ENCODE data around the gene RNH1. TPM values are rescaled to one million over a fixed set of nuclear protein-coding genes. Genes with fewer than 3 reads are reported as not detected.

Gene RNH1
- total RNA-seq, 2 experiments from 2014 or later: 131 to 132 TPM

DNA sequence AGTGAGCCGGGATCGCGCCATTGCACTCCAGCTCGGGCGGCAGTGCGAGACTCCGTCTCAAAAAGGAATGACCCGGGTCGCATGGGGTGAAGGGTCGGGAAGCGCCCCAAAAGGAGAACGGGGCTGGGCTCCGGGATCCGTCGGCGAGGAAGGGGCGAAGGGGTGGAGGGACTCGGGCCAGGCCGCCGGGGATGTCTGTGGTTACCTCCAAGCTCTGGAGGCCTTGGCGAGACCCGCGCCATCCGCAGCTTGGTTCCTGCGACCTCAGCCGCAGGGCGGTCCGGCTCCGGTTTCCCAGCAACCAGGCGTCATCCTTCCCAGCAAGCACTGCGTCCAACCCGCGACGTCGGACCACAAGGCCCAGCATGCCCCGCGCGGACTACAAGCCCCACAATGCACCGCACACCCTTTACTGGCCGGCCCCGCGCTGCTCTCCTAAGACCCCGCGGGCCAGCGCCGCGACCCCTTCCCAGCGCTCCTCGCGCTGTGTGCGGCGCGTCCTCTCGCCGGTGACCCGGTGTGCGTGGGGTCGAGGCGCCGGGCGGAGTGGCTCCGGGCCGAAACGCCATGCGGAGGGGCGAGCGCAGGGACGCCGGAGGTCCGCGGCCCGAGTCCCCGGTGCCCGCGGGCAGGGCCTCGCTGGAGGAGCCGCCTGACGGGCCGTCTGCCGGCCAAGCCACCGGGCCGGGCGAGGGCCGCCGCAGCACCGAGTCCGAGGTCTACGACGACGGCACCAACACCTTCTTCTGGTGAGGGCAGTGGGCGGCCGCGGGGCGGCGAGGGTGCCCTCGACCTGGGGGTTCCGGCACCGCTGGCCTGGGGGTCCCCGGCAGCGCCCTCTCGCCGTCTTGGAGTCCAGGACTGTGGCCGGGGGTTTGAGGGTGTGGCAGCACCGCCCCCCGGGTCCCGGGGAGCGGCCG, 56.9 kb downstream of the RNH1 start, which contains the start of gene PTDSS2:
Gene PTDSS2 (plus strand): TSS at position 391 of the 920 bp plus-strand sequence. CDS start 177 bp downstream, at position 568.
- ChIA-PET POLR2A (interaction anchor here (0.6 to 4.7 kb wide), 19 partner anchors 8 to 243 kb away, joined by 3 to 88 read pairs (median 5); partner anchors contain the start of genes ANO9, BET1L, PSMD13 and RIC8A), CTCF (interaction anchor here (0.7 to 2.5 kb wide), 16 partner anchors 9 to 243 kb away, joined by 3 to 39 read pairs (median 6); partner anchors contain the start of genes ANO9, BET1L, RIC8A and RNH1)
- Mint-ChIP-seq H3K4me1 (ENCODE audit: low read depth) (peaks cover 30% of the 10 kb centered on the region), H3K36me3 (ENCODE audit: low read depth) (peaks cover 23% of the 10 kb centered on the region), H3K27ac (peak within 1 kb of the TSS; percentile 95), H3K27me3 (no peaks in the 10 kb centered on the region), H3K4me3 (peak within 1 kb of the TSS; percentile 99), H3K9me3 (no peaks in the 10 kb centered on the region)
- Histone ChIP-seq H3K4me3 (ENCODE audit: low read length) (peak within 1 kb of the TSS; percentile 60), H3K36me3 (ENCODE audit: insufficient read depth, low read length) (peaks cover 16% of the 10 kb centered on the region), H3K9me3 (ENCODE audit: control insufficient read depth in 1 of 2, insufficient read depth in 1 of 2, low read length in 2 of 2) (no peaks in the 10 kb centered on the region), H3K27me3 (ENCODE audit: control insufficient read depth in 1 of 2, insufficient read depth in 2 of 2, low read length in 2 of 2) (no peaks in the 10 kb centered on the region), H3K27ac (ENCODE audit: low read depth in 1 of 2, low read length in 2 of 2) (peak within 1 kb of the TSS; percentile 84 to 89), H3K4me1 (ENCODE audit: insufficient read depth, low read length) (peaks cover 39% of the 10 kb centered on the region)
- DNase-seq (peak; percentile 88 to 98 (median 94)), ATAC-seq (ENCODE audit: poor library complexity) (peak; percentile 71)
- TF ChIP-seq, protein P1, sequence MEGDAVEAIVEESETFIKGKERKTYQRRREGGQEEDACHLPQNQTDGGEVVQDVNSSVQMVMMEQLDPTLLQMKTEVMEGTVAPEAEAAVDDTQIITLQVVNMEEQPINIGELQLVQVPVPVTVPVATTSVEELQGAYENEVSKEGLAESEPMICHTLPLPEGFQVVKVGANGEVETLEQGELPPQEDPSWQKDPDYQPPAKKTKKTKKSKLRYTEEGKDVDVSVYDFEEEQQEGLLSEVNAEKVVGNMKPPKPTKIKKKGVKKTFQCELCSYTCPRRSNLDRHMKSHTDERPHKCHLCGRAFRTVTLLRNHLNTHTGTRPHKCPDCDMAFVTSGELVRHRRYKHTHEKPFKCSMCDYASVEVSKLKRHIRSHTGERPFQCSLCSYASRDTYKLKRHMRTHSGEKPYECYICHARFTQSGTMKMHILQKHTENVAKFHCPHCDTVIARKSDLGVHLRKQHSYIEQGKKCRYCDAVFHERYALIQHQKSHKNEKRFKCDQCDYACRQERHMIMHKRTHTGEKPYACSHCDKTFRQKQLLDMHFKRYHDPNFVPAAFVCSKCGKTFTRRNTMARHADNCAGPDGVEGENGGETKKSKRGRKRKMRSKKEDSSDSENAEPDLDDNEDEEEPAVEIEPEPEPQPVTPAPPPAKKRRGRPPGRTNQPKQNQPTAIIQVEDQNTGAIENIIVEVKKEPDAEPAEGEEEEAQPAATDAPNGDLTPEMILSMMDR (IDR thresholded peaks at IDR 0.05): no peak
- intact Hi-C loops (cut with DNase I, micrococcal nuclease): loop anchor here (1.0 to 10.0 kb wide), 9 partner anchors 43 to 243 kb away; partner anchors contain the start of genes BET1L (in 2 of the 2), RIC8A (in 2 of the 2), PSMD13 (in 1 of the 2) and RNH1 (in 1 of the 2)

DNA sequence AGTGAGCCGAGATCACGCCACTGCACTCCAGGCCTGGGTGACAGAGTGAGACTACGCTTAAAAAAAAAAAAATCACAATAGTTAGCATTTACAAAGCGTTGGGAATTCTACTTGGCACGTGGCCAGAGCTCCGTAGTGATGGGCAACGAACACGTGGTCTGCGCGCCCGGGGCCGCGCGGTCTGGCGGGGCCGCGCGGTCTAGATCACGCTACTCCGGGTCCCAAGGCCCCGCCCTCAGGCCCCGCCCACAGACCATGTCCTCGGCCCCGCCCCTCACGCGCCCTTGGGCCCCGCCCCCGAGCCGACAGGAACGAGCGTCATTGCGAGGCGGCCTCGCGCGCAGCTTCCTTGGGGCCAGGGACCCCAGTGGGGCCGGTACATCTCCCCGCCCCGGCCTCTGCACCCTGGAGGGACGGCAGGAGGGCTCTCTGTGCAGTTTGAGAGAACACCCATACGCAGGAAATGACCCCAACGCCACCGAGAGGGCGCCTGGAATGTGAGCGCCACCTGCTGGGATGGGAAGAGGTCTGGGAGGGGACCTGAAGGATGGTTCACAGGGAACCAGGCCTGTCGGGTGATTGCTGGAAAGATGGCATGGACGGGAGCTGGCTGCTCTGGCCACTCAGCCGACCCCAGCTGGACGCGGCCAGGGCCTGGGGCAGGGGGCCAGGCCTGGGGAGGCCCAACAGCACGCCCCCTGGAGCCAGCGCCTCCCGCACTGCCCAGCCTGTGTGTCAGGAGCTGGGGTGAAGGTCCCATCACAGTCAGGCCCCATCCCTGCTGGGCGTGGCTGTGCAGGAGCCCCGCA, 58.9 kb downstream of the RNH1 start:
- no peaks in the 10 kb centered on the region for H3K27me3 ChIP-seq (ENCODE audit: control insufficient read depth in 1 of 2, insufficient read depth in 2 of 2, low read length in 2 of 2)
- Mint-ChIP-seq H3K9me3 (no peaks in the 10 kb centered on the region), H3K4me1 (ENCODE audit: low read depth) (peaks cover 26% of the 10 kb centered on the region), H3K4me3 (peak overlapping the region; percentile 93), H3K27ac (peak overlapping the region; percentile 95), H3K36me3 (ENCODE audit: low read depth) (peaks cover 9% of the 10 kb centered on the region), H3K27me3 (no peaks in the 10 kb centered on the region)
- DNase-seq (peak; percentile 91 to 98 (median 94)), ATAC-seq (ENCODE audit: poor library complexity) (peak; percentile 66)
- TF ChIP-seq, protein P1 (IDR thresholded peaks at IDR 0.05): peak; percentile 93
- ChIA-PET CTCF (interaction anchor here (0.8 to 2.5 kb wide), 17 partner anchors 8 to 244 kb away, joined by 3 to 39 read pairs (median 4); partner anchors contain the start of genes BET1L, RIC8A, RNH1 and SIGIRR), POLR2A (interaction anchor here (0.8 to 4.7 kb wide), 10 partner anchors 32 to 241 kb away, joined by 3 to 88 read pairs (median 11); partner anchors contain the start of genes BET1L, RIC8A, RNH1 and SIGIRR)
- H3K4me1 ChIP-seq (ENCODE audit: insufficient read depth, low read length): peaks cover 38% of the 10 kb centered on the region
- H3K36me3 ChIP-seq (ENCODE audit: insufficient read depth, low read length): peaks cover 9% of the 10 kb centered on the region
- peak overlapping the region; percentile 84 to 89 for H3K27ac ChIP-seq (ENCODE audit: low read depth in 1 of 2, low read length in 2 of 2)
- intact Hi-C loops (cut with DNase I, micrococcal nuclease): loop anchor here (1.0 kb wide), 2 partner anchors 33 to 42 kb away; no protein-coding TSS in a partner anchor
- no peaks in the 10 kb centered on the region for H3K9me3 ChIP-seq (ENCODE audit: control insufficient read depth in 1 of 2, insufficient read depth in 1 of 2, low read length in 2 of 2)
- H3K4me3 ChIP-seq (ENCODE audit: low read length): peak overlapping the region; percentile 63
